Neural cell (in vitro differentiated cells): ENCODE results near the gene SEMA6A. TPM values are rescaled to one million over a fixed set of nuclear protein-coding genes. Genes with fewer than 3 reads are reported as not detected.

Experiments used
- H2AFZ ChIP-seq: fragments of 200-600, 300-800 bp; sonication (generic), shearing (Covaris generic); 2 replicates; pipeline ENCODE4 v1.6.0; 2014; ENCODE audit warnings: low read depth, mild to moderate bottlenecking, antibody characterized with exemption, low read length, moderate library complexity
- H3F3A ChIP-seq: fragments of 200-600 bp; shearing (Covaris generic); 2 replicates; pipeline ENCODE4 v1.6.1; 2016; ENCODE audit warnings: mild to moderate bottlenecking, moderate library complexity, mixed read lengths, antibody characterized with exemption, low read length; ENCODE audit not compliant: insufficient read depth, poor library complexity, severe bottlenecking
- H3K27ac ChIP-seq: fragments of 200-600, 300-800 bp; sonication (generic), shearing (Covaris generic); 2 replicates; pipeline ENCODE4 v1.5.1; 2014; ENCODE audit warnings: mild to moderate bottlenecking, low read length, moderate library complexity
- H3K27me3 ChIP-seq: fragments of 300-800, 200-600 bp; sonication (generic), shearing (Covaris generic); 2 replicates; pipeline ENCODE4 v1.6.0; 2014; ENCODE audit warnings: mild to moderate bottlenecking, low read depth, low read length, moderate library complexity; ENCODE audit not compliant: insufficient read depth
- H3K36me3 ChIP-seq: fragments of 300-800, 200-600 bp; sonication (generic), shearing (Covaris generic); 2 replicates; pipeline ENCODE4 v1.5.1; 2014; ENCODE audit warnings: mild to moderate bottlenecking, antibody characterized with exemption, low read length, moderate library complexity; ENCODE audit not compliant: insufficient read depth
- H3K4me2 ChIP-seq: fragments of 300-800, 200-600 bp; sonication (generic), shearing (Covaris generic); 2 replicates; pipeline ENCODE4 v1.6.0; 2014; ENCODE audit warnings: mild to moderate bottlenecking, low read length
- H3K4me3 ChIP-seq: fragments of 300-800, 200-600 bp; sonication (generic), shearing (Covaris generic); 2 replicates; pipeline ENCODE4 v1.5.1; 2014; ENCODE audit warnings: mild to moderate bottlenecking, low read length, moderate library complexity
- H3K79me2 ChIP-seq: fragments of 200-600 bp; shearing (Covaris generic); replicated peaks from 2 replicates; pipeline ENCODE4 v1.6.0; 2014; ENCODE audit warnings: mild to moderate bottlenecking, low read length, moderate library complexity; ENCODE audit not compliant: insufficient read depth
- H3K9ac ChIP-seq: fragments of 300-800, 200-600 bp; sonication (generic), shearing (Covaris generic); 2 replicates; pipeline ENCODE4 v1.6.1; 2016; ENCODE audit warnings: mild to moderate bottlenecking, low read length, mixed read lengths
- H3K9me2 ChIP-seq: fragments of 200-600 bp; shearing (Covaris generic); 2 replicates; pipeline ENCODE4 v1.6.1; 2016; ENCODE audit warnings: mild to moderate bottlenecking, low read length, mixed read lengths; ENCODE audit not compliant: insufficient read depth
- H3K9me3 ChIP-seq: fragments of 200-600, 300-800 bp; sonication (generic), shearing (Covaris generic); 2 replicates; pipeline ENCODE4 v1.6.1; 2016; ENCODE audit warnings: mild to moderate bottlenecking, mixed run types, low read length, moderate library complexity, mixed read lengths
- H4K20me1 ChIP-seq: fragments of 200-600 bp; shearing (Covaris generic); 2 replicates; pipeline ENCODE4 v1.6.1; 2016; ENCODE audit warnings: mild to moderate bottlenecking, mixed run types; ENCODE audit not compliant: insufficient read depth
- EP300 ChIP-seq: fragments of 450-650 bp; conservative IDR thresholded peaks from 2 replicates; pipeline ENCODE4 v1.6.1; 2014; ENCODE audit warnings: antibody characterized with exemption, mild to moderate bottlenecking, moderate library complexity; ENCODE audit not compliant: poor library complexity, severe bottlenecking
- EZH2 ChIP-seq: fragments of 200-600, 300-800 bp; shearing (Covaris generic), sonication (generic); IDR thresholded peaks from 2 replicates; pipeline ENCODE4 v1.6.1; 2014; ENCODE audit warnings: antibody characterized with exemption, low read length, borderline replicate concordance, mild to moderate bottlenecking; ENCODE audit not compliant: insufficient read depth, poor library complexity, severe bottlenecking
- POLR2AphosphoS5 ChIP-seq: IDR thresholded peaks from 2 replicates; pipeline ENCODE4 v1.6.1; 2012
- RAD21 ChIP-seq: fragments of 450-650 bp; conservative IDR thresholded peaks from 2 replicates; pipeline ENCODE4 v1.6.1; 2014; ENCODE audit warnings: antibody characterized with exemption, mild to moderate bottlenecking, moderate library complexity
- REST ChIP-seq: IDR thresholded peaks from 2 replicates; pipeline ENCODE4 v1.6.1; 2012; ENCODE audit warnings: borderline replicate concordance
- SMC3 ChIP-seq: fragments of 450-650 bp; conservative IDR thresholded peaks from 2 replicates; pipeline ENCODE4 v1.6.1; 2014; ENCODE audit warnings: antibody characterized with exemption, mild to moderate bottlenecking, moderate library complexity; ENCODE audit not compliant: poor library complexity
- TAF1 ChIP-seq: IDR thresholded peaks from 2 replicates; pipeline ENCODE4 v1.6.1; 2012; ENCODE audit warnings: low read depth
- polyA plus RNA-seq: library from polyadenylated mRNA; depleted of rRNA; stranded (reverse); fragments of >200 nt; gene quantifications from 2 replicates; pipeline ENCODE4 v1.2.3, GENCODE V29; 2014

The SEMA6A gene
- polyA plus RNA-seq, 1 donor from 2014 or later: 6.5 TPM

GRCh38 chr5:116510517-116510916 lies 64.1 kb downstream of the SEMA6A start:
- H3F3A ChIP-seq: no peaks in the 10 kb centered on the region
- H3K9ac ChIP-seq: no peak overlapping the region
- H3K9me2 ChIP-seq: no peaks in the 10 kb centered on the region
- no peak overlapping the region for H3K4me3 ChIP-seq
- H3K9me3 ChIP-seq: no peaks in the 10 kb centered on the region
- TF ChIP-seq REST: no peak
- no peaks in the 10 kb centered on the region for H4K20me1 ChIP-seq
- H3K27ac ChIP-seq: no peak overlapping the region
- no peaks in the 10 kb centered on the region for H3K27me3 ChIP-seq
- H3K36me3 ChIP-seq: no peaks in the 10 kb centered on the region
- no peak overlapping the region for H3K4me2 ChIP-seq
- H2AFZ ChIP-seq: no peak overlapping the region
- H3K79me2 ChIP-seq: peaks cover 3% of the 10 kb centered on the region

GRCh38 chr5:116509483-116510244 lies 65.0 kb downstream of the SEMA6A start:
- H3K79me2 ChIP-seq: peaks cover 6% of the 10 kb centered on the region
- no peak overlapping the region for H3K27ac ChIP-seq
- H3F3A ChIP-seq: no peaks in the 10 kb centered on the region
- H3K4me3 ChIP-seq: no peak overlapping the region
- H4K20me1 ChIP-seq: no peaks in the 10 kb centered on the region
- no peak overlapping the region for H3K9ac ChIP-seq
- H3K9me3 ChIP-seq: no peaks in the 10 kb centered on the region
- no peaks in the 10 kb centered on the region for H3K27me3 ChIP-seq
- H2AFZ ChIP-seq: no peak overlapping the region
- no peaks in the 10 kb centered on the region for H3K36me3 ChIP-seq
- H3K9me2 ChIP-seq: no peaks in the 10 kb centered on the region
- no peak overlapping the region for H3K4me2 ChIP-seq
- TF ChIP-seq EP300 (no peak), TAF1 (no peak), POLR2AphosphoS5 (no peak), REST (no peak), RAD21 (no peak), EZH2 (no peak), SMC3 (no peak)
